ENCODE data around the gene CCDC71.

DNA sequence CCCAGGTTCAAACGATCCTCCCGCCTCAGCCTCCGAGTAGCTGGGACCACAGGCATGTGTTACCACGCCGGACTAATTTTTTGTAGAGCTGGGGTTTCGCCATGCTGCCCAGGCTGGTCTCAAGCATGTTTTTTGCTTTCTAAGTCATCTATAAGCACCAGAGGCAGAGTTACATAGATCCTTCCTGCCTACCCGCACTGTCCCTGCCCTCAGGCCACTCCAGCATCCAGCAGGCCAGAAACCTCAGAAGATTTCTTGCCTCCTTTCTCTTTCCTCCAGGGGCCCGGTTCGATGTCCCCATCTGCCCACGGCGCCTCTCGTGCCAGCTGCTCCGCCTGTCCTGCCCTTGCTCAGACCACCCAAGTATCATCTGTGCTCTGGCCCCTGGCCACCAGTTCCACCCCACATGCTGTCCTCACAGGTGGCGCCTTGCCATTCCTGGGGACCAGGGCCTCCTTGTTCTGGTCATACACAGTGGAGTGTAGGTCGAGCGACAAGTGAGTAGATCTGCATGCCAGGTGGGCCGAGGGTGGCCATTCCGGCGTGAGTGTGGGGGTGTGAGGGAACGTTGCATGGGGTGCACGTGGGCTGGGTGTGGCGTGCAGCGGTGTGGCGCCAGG lies 32.6 kb upstream of the CCDC71 start:
- TF ChIP-seq, protein P1, sequence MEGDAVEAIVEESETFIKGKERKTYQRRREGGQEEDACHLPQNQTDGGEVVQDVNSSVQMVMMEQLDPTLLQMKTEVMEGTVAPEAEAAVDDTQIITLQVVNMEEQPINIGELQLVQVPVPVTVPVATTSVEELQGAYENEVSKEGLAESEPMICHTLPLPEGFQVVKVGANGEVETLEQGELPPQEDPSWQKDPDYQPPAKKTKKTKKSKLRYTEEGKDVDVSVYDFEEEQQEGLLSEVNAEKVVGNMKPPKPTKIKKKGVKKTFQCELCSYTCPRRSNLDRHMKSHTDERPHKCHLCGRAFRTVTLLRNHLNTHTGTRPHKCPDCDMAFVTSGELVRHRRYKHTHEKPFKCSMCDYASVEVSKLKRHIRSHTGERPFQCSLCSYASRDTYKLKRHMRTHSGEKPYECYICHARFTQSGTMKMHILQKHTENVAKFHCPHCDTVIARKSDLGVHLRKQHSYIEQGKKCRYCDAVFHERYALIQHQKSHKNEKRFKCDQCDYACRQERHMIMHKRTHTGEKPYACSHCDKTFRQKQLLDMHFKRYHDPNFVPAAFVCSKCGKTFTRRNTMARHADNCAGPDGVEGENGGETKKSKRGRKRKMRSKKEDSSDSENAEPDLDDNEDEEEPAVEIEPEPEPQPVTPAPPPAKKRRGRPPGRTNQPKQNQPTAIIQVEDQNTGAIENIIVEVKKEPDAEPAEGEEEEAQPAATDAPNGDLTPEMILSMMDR (IDR thresholded peaks at IDR 0.05), result no peak
- no peak for TF ChIP-seq POLR2A (IDR thresholded peaks at IDR 0.05)

Measured in adrenal gland (tissue), 5 donors.